ENCODE results near the gene RABL6.
"Not testable (repeated sequence)": the region's sequence is repeated elsewhere in the genome, so short reads cannot be mapped to it uniquely, and the experiment has no call there.

Gene RABL6

DNA sequence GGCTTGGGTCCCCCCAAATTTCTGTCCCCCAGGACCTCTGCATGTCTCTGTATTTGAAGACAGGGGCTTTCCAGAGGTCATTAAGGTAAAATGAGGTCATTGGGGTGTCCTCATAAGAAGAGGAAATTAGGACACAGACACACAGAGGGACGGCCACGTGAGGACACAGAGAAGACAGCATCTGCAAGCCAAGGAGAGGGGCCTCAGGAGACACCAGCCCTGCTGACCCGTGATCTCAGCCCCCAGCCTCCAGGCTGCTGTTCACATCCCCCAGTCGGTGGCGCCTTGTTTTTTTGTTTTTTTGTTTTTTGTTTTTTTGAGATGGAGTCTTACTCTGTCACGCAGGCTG, 12.8 kb upstream of the RABL6 start:
- no peak for DNase-seq

DNA sequence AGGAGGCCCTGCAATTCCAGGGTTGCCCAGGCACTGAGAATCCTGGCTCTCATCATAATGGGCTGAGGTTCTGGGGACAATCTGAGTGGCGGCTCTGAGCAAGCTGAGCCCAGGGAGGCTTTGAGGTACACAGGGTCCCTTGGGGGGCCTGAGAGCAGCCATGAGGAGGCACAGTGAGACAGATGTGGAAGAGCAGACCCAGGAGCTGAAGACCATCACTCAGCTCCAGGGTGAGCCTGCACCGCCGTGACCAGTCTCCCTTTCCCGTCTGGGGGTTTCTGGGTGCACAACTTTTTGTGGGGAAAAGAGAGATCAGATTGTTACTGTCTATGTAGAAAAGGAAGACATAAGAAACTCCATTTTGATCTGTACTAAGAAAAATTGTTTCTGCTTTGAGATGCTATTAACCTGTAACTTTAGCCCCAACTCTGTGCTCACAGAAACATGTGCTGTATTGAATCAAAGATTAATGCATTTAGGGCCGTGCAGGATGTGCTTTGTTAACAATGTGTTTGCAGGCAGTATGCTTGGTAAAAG, 11.4 kb upstream of the RABL6 start, which contains the start of gene CCDC183:
TSS of gene CCDC183 (plus strand) at position 101 of the 537 bp plus-strand sequence. CDS start at position 161, 60 bp downstream.
- no peak for DNase-seq

DNA sequence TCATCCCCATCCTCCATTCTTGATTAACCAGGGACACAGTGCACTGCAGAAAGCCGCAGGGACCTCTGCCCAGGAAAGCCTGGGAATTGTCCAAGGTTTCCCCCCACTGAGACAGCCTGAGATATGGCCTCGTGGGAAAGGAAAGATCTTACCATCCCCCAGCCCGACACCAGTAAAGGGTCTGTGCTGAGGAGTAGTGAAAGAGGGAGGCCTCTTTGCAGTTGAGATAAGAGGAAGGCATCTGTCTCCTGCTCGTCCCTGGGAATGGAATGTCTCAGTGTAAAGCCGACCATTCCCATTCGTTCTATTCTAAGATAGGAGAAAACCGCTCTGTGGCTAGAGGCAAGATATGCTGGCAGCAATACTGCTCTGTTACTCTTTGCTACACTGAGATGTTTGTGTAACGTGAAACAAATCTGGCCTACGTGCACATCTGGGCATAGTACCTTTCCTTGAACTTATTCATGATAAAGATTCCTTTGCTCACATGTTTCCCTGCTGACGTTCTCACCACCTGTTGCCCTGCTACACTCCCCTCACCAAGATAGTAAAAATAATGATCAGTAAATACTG, 10.9 kb upstream of the RABL6 start:
- DNase-seq: not testable (repeated sequence)

- no peak for DNase-seq
Observed at GRCh38 chr9:136798708-136799078, 9.1 kb upstream of the RABL6 start.

GRCh38 chr9:136799079-136799853, 8.5 kb upstream of the RABL6 start:
- DNase-seq: peak in 2 of 3 experiments; percentile 82

- peak; percentile 79 to 97 (median 96) for DNase-seq
Observed at GRCh38 chr9:136799854-136800657, 7.7 kb upstream of the RABL6 start.

GRCh38 chr9:136802321-136802720, 5.4 kb upstream of the RABL6 start:
- no peak for DNase-seq

DNA sequence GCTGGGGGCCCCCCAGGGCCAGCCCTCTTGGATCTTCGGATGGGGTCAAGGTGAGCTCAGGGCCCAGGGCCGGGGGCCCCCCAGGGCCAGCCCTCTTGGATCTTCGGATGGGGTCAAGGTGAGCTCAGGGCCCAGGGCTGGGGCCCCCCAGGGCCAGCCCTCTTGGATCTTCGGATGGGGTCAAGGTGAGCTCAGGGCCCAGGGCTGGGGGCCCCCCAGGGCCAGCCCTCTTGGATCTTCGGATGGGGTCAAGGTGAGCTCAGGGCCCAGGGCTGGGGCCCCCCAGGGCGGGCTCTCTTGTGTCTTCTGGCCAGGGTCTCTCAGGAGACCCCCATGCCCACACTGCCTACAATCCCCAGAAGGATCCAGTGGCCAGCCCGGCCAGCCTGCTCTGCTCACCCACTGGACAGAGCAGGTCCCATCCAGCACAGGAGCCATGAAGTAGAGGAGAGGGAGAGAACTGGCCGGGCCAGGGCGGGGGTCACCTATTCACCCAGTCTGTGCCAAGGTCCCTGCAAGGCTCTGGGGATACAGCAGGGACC, 4.7 kb upstream of the RABL6 start:
- not testable (repeated sequence) for DNase-seq

DNA sequence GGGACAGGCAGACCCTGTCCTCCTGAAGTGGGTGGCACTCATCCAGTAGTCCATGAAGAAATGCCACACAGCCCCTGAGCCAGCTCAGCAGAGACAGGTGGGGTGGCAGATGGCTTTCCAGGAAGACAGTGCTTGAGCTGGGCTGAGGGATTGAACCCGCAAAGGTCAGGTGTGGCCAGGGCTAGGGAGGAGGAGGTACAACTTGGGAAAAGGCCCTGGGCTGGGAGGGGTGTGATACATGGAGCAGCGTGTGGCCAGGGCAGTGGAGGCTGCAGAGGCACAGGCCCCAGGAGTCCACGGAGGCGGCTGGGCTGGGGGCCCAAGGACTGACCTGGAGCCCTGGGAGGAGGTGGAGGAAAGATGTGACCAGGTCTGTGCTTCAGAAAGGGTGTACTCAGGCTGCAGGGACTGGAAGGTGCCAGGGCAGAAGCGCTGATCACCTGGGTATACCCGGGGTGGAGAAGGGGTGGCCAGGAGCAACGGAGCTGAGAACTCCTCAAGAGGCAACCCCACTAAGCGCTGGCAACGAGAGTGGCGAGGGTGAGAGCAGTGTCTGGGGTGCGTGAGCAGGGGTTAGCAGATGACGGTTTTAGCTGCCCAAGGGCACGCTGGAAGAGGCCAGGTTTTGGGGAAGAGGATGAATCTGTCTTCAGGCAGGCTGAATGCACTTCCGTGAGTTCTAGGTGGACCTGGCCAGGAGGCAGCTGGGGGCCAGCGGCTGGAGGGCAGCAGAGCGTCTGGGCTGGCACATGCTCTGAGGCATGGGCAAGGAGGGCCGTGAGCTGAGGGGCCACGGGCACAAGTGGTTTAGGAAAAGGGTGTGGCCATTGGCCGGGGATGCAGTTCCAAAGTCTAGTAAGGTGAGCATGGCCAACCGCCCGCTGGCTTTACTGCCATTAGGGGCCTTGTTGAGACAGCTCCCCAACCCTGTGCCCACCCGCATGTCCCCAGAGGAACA, 3.9 kb upstream of the RABL6 start:
- no peak for DNase-seq

GRCh38 chr9:136804509-136805206, 3.1 kb upstream of the RABL6 start:
- DNase-seq: no peak

GRCh38 chr9:136805207-136805740, 2.5 kb upstream of the RABL6 start:
- peak in 1 of 3 experiments; percentile 15 for DNase-seq

DNA sequence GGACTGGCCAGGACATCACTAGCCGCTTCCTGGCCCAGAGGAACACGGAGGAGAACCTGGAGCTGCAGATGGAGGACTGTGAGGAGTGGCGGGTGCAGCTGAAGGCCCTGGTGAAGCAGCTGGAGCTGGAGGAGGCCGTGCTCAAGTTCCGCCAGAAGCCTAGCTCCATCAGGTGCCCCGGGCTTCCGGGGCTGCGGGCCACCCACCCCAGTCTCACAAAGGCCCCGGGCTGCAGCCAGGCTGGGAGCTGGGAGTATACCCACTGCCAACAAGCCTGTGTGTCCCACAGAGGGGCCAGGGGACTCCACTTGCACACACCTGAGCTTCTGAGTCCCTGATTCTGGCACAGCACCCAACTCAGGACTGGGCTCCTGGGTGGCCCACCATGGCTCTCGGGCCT, 1.7 kb upstream of the RABL6 start:
- no peak for DNase-seq

DNA sequence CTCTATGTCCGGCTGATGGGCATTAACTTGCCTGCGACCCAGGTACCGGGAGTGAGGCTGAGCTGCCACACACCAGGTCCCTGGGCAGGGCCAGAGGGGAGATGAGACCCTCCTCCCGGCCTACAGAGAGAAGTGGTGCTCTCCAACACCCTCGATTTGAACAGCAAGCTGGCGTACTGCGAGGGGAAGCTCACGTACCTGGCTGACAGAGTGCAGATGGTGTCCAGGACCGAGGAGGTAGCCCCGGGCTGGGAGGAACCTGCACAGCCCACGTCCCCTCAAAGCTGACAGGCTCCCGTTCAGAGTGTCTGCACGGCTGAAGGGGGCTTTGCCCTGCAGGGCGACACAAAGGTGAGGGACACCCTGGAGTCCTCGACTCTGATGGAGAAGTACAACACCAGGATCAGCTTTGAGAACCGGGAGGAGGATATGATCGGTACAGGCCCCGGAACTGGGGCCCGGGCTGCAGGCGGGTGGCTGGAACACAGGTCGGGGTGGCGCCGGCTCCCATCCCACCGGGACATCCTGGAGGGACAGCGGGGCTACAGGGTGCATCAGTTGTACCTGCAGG, 1.0 kb upstream of the RABL6 start:
- no peak for DNase-seq

DNA sequence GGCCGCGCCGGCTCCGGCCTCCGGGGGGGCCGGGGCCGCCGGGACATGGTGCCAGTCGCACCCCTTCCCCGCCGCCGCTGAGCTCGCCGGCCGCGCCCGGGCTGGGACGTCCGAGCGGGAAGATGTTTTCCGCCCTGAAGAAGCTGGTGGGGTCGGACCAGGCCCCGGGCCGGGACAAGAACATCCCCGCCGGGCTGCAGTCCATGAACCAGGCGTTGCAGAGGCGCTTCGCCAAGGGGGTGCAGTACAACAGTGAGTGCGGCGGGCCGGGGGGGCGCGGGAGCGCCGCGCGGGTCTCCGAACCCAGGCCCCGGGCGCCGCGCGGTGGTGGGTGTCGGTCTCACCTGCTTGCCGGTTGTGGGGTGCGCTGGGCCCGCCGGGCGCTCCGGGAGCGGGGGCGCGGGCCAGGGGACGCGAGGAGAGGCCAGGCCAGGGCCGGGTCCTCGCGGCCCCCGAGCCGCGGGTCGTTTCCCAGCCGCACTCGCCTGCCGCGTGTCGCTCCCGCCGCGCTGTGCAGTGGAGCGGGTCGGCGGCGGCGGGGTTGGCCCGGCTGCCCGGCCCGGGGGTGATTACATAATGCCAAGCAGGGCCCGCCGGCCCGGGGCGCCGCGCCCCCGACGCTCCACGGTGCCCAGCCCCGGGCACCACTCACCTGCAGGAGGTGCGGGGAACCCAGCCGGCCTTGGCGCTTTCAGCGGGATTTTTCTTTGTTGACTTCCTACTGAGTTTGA, 492 bp downstream of the RABL6 start:
- peak; percentile 10 to 65 (median 59) for DNase-seq

GRCh38 chr9:136808806-136809158, 1.0 kb downstream of the RABL6 start:
- DNase-seq: no peak

- DNase-seq: no peak
Observed at GRCh38 chr9:136814725-136815421, 7.1 kb downstream of the RABL6 start.

- no peak for DNase-seq
Observed at GRCh38 chr9:136815422-136815782, 7.7 kb downstream of the RABL6 start.

DNA sequence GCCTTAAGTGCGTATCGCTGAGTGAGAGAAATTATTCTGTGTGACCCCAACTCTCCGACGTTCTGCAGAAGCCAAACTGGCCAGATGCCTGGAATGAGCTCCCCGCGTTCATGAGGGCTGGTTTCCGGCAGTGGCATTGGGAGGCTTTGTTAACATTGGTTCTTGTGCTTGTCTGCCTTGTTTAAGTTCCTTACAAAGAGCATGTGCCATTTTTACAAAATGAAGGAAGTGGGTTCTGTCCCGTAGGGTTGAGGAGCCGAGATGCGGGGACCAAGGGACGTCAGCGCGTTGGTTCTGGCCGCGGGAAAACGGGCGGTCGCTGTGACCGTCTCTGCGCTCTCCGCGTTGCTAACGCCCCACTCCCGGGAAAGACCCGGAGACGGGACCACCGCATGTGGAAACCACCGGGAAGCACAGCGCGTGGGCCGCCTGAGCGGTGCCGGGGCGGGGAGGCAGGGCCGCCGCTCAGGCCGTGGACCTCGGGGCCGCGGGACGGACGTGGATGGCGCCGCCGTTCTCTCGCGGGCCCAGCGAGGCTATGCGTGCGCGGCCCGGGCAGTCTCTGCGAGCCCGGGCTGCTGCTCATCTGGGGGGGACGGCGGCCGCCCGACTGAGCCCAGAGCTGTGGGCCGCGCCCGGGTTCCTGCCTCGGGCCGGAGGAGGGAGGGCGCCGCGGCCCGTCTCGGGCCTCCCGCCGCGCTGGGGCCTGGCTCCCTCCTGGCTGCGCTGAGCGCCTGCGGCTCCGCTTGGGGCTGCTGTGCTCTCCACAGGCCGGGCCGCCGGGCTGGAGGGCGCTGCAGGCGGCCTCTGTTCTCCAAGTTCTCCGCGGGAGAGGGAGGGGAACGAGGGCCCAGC, 13.4 kb downstream of the RABL6 start:
- DNase-seq: no peak

Measured in NCI-H1417 (cell line).